Upper lobe of left lung (tissue), 6 donors: Measurements from ENCODE around the gene HPCA. TPM values are rescaled to one million over a fixed set of nuclear protein-coding genes. Genes with fewer than 3 reads are reported as not detected.

Experiments used
- ATAC-seq, 2 donors: fragments of 200-7000 bp; cut with Tn5 transposase; one replicate each; pipeline ENCODE4 v1.9.1; 2022; ENCODE audit warnings: mild to moderate bottlenecking in 2 of 2, moderate library complexity in 2 of 2; ENCODE audit not compliant: low FRiP score in 2 of 2
- DNase-seq, 2 donors: peaks; one replicate each; pipeline ENCODE4 v3.0.0-alpha.2; 2019 to 2020
- H3K27ac ChIP-seq, 4 donors: fragments of 200-600 bp; sonication (generic); one replicate each; pipeline ENCODE4 v1.5.1; 2016 to 2019
- H3K27me3 ChIP-seq, 4 donors: fragments of 200-600 bp; sonication (generic); one replicate each; pipeline ENCODE4 v1.5.1; 2017 to 2019
- H3K36me3 ChIP-seq, 4 donors: fragments of 200-600 bp; sonication (generic); one replicate each; pipeline ENCODE4 v1.5.1; 2016 to 2019
- H3K4me1 ChIP-seq, 4 donors: fragments of 200-600 bp; sonication (generic); one replicate each; pipeline ENCODE4 v1.5.1; 2018 to 2019
- H3K4me3 ChIP-seq, 4 donors: fragments of 200-600 bp; sonication (generic); one replicate each; pipeline ENCODE4 v1.5.1; 2017 to 2019; ENCODE audit warnings: mild to moderate bottlenecking in 2 of 4, moderate library complexity in 1 of 4
- H3K9me3 ChIP-seq, 4 donors: fragments of 200-600 bp; sonication (generic); one replicate each; pipeline ENCODE4 v1.5.1; 2018 to 2019
- EP300 ChIP-seq, 4 donors: sonication (generic); formaldehyde crosslinking; IDR thresholded peaks; one replicate each; pipeline ENCODE4 v1.5.1; 2017; ENCODE audit warnings: antibody characterized with exemption in 4 of 4, control low read depth in 2 of 4
- POLR2A ChIP-seq, 4 donors: fragments of 450-650 bp; IDR thresholded peaks; one replicate each; pipeline ENCODE4 v1.5.1; 2016 to 2017; ENCODE audit warnings: antibody characterized with exemption in 4 of 4, mild to moderate bottlenecking in 2 of 4
- POLR2AphosphoS5 ChIP-seq, 2 donors: sonication (generic); formaldehyde crosslinking; IDR thresholded peaks; one replicate each; pipeline ENCODE4 v1.5.1; 2017; ENCODE audit warnings: antibody characterized with exemption in 2 of 2
- WGBS, 2 donors: methylation state at CpG; one replicate each; pipeline ENCODE4 v1.1.5; 2017 to 2018; 5-methylcytosine and 5-hydroxymethylcytosine counted together
- total RNA-seq, 6 donors: library from RNA; depleted of rRNA in 4 of 6; stranded (reverse); fragments of >200 nt in 4 of 6; gene quantifications; one replicate each; pipeline versions ENCODE4 v1.1.0 to v1.2.1, GENCODE V29; 2016 to 2021
- TF ChIP-seq, protein P1 (sequence below), 6 experiments: fragments of 450-650 bp in 4 of 6; fragments of 200-600 bp in 2 of 6; sonication (generic) in 2 of 6; IDR thresholded peaks; one replicate each; pipeline ENCODE4 v1.5.1; 2016 to 2019; ENCODE audit warnings: antibody characterized with exemption in 6 of 6
- donor health status: DM: no; HTN: no; CAD: no; lungs with moderate emphysema.
- donor health status: DM: no; HTN: yes; CAD: no; lungs with severe emphysema.

The HPCA gene
- total RNA-seq, 6 donors from 2014 or later: not detected

DNA sequence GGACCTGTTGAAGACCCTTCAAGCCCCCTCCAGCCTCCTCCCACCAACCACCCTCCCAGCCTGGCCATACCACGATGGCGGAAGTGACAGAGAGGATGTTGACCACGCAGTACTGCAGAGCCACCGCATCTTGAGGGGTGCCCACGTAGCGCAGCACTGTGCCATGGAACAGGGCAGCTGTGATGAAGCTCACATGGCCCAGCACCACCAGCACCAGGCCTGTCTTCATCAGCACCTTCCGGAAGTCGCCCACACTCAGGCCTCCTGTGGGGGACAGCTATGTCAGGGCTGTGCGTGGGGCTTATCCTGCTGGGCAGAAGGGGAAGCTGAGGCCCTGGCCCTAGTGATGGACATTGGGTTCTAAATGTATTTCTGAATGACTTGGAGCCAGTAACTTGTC, 11.8 kb downstream of the HPCA start:
- Histone ChIP-seq H3K27me3 (peaks cover 0 to 18% (median 10%) of the 10 kb centered on the region in 4 donors), H3K27ac (no peak overlapping the region), H3K9me3 (no peaks in the 10 kb centered on the region), H3K4me3 (no peak overlapping the region), H3K36me3 (no peaks in the 10 kb centered on the region), H3K4me1 (peaks cover 16 to 26% (median 22%) of the 10 kb centered on the region in 4 donors)
- ATAC-seq (no peak), DNase-seq (no peak)
- 92 to 100% methylated on average over 3 to 9 of the region's 9 CpGs for whole genome bisulfite sequencing, 2 donors
- TF ChIP-seq POLR2A (IDR thresholded peaks at IDR 0.05): no peak
- no peak for TF ChIP-seq POLR2AphosphoS5 (IDR thresholded peaks at IDR 0.05)
- TF ChIP-seq, protein P1, sequence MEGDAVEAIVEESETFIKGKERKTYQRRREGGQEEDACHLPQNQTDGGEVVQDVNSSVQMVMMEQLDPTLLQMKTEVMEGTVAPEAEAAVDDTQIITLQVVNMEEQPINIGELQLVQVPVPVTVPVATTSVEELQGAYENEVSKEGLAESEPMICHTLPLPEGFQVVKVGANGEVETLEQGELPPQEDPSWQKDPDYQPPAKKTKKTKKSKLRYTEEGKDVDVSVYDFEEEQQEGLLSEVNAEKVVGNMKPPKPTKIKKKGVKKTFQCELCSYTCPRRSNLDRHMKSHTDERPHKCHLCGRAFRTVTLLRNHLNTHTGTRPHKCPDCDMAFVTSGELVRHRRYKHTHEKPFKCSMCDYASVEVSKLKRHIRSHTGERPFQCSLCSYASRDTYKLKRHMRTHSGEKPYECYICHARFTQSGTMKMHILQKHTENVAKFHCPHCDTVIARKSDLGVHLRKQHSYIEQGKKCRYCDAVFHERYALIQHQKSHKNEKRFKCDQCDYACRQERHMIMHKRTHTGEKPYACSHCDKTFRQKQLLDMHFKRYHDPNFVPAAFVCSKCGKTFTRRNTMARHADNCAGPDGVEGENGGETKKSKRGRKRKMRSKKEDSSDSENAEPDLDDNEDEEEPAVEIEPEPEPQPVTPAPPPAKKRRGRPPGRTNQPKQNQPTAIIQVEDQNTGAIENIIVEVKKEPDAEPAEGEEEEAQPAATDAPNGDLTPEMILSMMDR (IDR thresholded peaks at IDR 0.05): no peak
- no peak for TF ChIP-seq EP300 (IDR thresholded peaks at IDR 0.05)

DNA sequence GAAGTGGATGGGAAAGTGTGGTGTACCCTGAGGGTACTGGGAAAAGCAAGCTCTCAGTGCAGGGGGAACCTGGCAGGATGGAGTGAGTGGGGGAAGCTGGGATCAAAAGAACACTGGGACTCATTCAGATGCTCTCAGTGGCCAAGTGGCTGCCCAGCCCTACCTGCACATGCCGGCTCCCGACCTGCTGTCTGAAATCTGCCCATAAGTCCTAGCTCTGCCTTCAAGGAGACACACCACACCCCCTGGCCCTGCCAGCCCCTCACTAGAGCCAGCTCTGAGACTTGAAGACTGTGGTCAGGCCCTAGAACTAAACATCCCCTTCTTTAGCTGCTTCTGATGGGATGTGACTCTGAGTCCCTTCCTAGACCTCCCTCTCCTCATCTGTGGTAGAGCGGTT, 12.7 kb downstream of the HPCA start:
- no peak for TF ChIP-seq POLR2AphosphoS5 (IDR thresholded peaks at IDR 0.05)
- no peak for TF ChIP-seq EP300 (IDR thresholded peaks at IDR 0.05)
- TF ChIP-seq, protein P1 (IDR thresholded peaks at IDR 0.05): no peak
- TF ChIP-seq POLR2A (IDR thresholded peaks at IDR 0.05): no peak
- no peaks in the 10 kb centered on the region for H3K36me3 ChIP-seq
- ATAC-seq (no peak), DNase-seq (no peak)
- peaks cover 8 to 17% (median 13%) of the 10 kb centered on the region in 4 donors for H3K4me1 ChIP-seq
- H3K27ac ChIP-seq: no peak overlapping the region
- no peaks in the 10 kb centered on the region for H3K9me3 ChIP-seq
- H3K27me3 ChIP-seq: peaks cover 0 to 10% (median 3%) of the 10 kb centered on the region in 4 donors
- H3K4me3 ChIP-seq: no peak overlapping the region
- WGBS, 2 donors: 94 to 98% methylated on average over 3 of the region's 3 CpGs

DNA sequence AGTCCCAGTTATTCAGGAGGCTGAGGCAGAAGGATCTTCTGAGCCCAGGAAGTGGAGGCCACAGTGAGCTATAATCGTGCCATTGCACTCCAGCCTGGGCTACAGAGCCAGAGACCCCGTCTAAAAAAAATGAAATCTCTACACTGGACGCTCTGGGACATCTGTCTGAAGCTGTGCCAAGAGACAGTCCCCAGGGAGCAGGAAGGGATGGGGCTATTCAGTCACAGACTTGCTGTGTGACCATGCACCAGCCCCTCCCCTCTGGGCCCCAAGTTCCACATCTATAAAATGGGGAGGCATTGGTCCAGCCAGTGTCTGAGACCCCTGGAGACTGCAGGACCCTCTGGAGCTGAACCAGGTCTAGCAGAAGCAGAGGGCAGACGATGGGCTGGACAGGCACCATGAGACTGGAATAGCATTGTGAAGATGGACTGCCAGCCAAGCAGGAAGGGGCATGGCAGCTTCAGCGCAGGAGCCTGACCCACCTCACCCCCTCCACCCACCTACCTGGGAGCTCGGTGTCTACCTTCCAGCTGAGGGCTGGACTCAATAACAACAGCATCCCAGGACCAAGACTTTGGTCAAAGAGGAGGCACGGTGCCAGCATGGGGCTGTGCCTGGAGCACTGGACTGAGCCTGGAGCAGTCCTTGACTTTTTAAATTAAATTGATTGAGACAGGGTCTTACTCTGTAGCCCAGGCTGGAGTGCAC, 13.4 kb downstream of the HPCA start:
- Histone ChIP-seq H3K4me1 (peaks cover 8 to 16% (median 13%) of the 10 kb centered on the region in 4 donors), H3K4me3 (peak overlapping the region in 1 of 4 donors; percentile 71), H3K36me3 (no peaks in the 10 kb centered on the region), H3K27me3 (peaks cover 0 to 8% (median 3%) of the 10 kb centered on the region in 4 donors), H3K9me3 (no peaks in the 10 kb centered on the region), H3K27ac (no peak overlapping the region)
- no peak for TF ChIP-seq POLR2A (IDR thresholded peaks at IDR 0.05)
- TF ChIP-seq, protein P1 (IDR thresholded peaks at IDR 0.05): no peak
- TF ChIP-seq EP300 (IDR thresholded peaks at IDR 0.05): no peak
- no peak for TF ChIP-seq POLR2AphosphoS5 (IDR thresholded peaks at IDR 0.05)
- ATAC-seq (no peak), DNase-seq (no peak)
- 76 to 78% methylated on average over 5 to 7 of the region's 7 CpGs for WGBS, 2 donors

DNA sequence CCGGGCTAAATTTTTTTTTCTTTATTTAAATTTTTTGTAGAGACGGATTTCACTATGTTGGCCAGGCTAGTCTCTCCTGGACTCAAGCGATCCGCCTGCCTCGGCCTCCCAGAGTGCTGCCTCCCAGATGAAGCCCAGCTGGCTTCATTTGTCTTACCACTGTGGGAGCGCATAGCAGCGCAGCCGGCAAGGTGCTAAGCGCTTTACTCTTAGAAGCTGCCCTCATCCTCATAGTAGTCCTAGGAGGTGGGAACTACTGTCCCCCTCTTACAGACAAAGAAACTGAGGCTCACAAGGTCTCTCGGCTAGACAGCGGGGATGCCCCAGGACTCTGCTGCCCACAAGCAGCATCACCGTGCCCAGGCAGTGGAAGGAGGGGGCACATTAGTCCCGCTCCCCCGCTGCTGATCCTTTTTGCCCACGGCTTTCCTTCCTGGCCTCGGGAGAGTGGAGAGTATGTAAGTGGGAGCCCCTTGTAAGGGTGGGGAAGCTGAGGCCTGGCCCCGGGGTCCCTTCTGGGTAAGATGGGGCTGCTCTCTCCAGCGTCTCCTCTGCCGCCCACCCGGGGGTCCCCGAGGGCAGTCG, 14.2 kb downstream of the HPCA start:
- Histone ChIP-seq H3K36me3 (no peaks in the 10 kb centered on the region), H3K27me3 (peaks cover 0 to 8% (median 3%) of the 10 kb centered on the region in 4 donors), H3K4me3 (peak overlapping the region; percentile 20 to 71 (median 68)), H3K9me3 (no peaks in the 10 kb centered on the region), H3K27ac (peak overlapping the region in 1 of 4 donors; percentile 63), H3K4me1 (peaks cover 8 to 16% (median 13%) of the 10 kb centered on the region in 4 donors)
- WGBS, 2 donors: 26 to 34% methylated on average over 14 to 22 of the region's 22 CpGs
- TF ChIP-seq, protein P1 (IDR thresholded peaks at IDR 0.05): no peak
- TF ChIP-seq EP300 (IDR thresholded peaks at IDR 0.05): no peak
- no peak for TF ChIP-seq POLR2A (IDR thresholded peaks at IDR 0.05)
- no peak for TF ChIP-seq POLR2AphosphoS5 (IDR thresholded peaks at IDR 0.05)
- peak in 1 of 2 donors; percentile 6 for ATAC-seq
- DNase-seq: no peak
